Brain microvascular endothelial cell (primary cell): ENCODE measurements around the gene TMEM182.

Experiments used
- DNase-seq: peaks from one replicate; pipeline ENCODE4 v3.0.0-alpha.2; 2020
- H3K27ac ChIP-seq: fragments of 250-450 bp; sonication (Bioruptor Pico); 2 replicates; pipeline ENCODE4 v1.5.1; 2020; ENCODE audit warnings: mild to moderate bottlenecking, moderate library complexity
- H3K27me3 ChIP-seq: fragments of 250-450 bp; sonication (Bioruptor Pico); replicated peaks from 2 replicates; pipeline ENCODE4 v1.5.1; 2020; ENCODE audit warnings: mild to moderate bottlenecking
- H3K36me3 ChIP-seq: fragments of 250-450 bp; sonication (Bioruptor Pico); replicated peaks from 2 replicates; pipeline ENCODE4 v1.5.1; 2020; ENCODE audit warnings: mild to moderate bottlenecking
- H3K4me3 ChIP-seq: 2 replicates; pipeline ENCODE4 v1.5.1; 2011; ENCODE audit warnings: low read depth, mild to moderate bottlenecking, control low read depth, low read length, moderate library complexity
- in situ Hi-C: cut with HindIII; loops from 2 replicates; pipeline ENCODE4 v1.10.0; 2017; ENCODE audit warnings: low sequenced_read_pairs, low pct_ligation_motif_present
- TF ChIP-seq, protein P1 (sequence below): IDR thresholded peaks from 2 replicates; pipeline ENCODE4 v1.5.1; 2011; ENCODE audit warnings: low read depth, mild to moderate bottlenecking, moderate library complexity, low read length, control low read depth, inconsistent platforms; ENCODE audit errors: missing control alignments

Gene TMEM182

DNA sequence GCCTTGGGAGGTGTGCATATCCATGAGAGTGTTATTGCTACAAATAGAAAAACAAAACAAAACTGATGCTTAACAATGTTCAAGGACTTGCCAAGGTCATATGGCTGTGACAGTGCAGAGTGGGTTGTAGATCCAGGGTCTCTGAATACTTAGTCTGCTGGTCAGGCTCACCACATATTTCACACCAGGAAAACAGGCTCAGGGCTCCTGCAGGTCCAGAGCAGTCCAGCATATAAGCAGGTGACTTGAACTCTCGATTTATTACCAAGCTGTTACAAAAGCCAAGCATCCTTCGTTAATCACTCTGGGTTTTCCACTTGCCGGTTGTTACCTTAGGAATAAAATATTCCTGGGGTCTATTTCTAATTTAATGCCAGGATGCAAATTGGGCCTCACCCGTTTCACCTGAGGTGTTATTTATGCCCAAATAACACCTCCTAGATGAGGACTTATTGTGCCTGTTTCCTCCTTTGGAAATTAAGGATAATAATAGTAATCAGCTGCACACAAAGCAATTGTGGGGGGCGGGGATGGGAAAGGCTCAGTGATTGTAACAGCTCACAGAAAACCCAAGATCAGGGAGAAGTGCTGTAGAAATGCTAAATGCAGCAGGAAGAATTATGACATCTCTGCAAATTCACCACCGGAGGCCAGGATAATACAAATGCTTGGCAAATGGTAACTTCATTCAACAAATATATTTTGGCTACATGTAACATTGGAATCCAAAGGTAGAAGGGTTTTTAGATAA is 72.9 kb downstream of the TMEM182 start:
- H3K36me3 ChIP-seq: no peaks in the 10 kb centered on the region
- TF ChIP-seq, protein P1, sequence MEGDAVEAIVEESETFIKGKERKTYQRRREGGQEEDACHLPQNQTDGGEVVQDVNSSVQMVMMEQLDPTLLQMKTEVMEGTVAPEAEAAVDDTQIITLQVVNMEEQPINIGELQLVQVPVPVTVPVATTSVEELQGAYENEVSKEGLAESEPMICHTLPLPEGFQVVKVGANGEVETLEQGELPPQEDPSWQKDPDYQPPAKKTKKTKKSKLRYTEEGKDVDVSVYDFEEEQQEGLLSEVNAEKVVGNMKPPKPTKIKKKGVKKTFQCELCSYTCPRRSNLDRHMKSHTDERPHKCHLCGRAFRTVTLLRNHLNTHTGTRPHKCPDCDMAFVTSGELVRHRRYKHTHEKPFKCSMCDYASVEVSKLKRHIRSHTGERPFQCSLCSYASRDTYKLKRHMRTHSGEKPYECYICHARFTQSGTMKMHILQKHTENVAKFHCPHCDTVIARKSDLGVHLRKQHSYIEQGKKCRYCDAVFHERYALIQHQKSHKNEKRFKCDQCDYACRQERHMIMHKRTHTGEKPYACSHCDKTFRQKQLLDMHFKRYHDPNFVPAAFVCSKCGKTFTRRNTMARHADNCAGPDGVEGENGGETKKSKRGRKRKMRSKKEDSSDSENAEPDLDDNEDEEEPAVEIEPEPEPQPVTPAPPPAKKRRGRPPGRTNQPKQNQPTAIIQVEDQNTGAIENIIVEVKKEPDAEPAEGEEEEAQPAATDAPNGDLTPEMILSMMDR: no peak
- no peak overlapping the region for H3K4me3 ChIP-seq
- H3K27me3 ChIP-seq: no peaks in the 10 kb centered on the region
- in situ Hi-C loops: no loop called here
- no peak overlapping the region for H3K27ac ChIP-seq
- no peak for DNase-seq

DNA sequence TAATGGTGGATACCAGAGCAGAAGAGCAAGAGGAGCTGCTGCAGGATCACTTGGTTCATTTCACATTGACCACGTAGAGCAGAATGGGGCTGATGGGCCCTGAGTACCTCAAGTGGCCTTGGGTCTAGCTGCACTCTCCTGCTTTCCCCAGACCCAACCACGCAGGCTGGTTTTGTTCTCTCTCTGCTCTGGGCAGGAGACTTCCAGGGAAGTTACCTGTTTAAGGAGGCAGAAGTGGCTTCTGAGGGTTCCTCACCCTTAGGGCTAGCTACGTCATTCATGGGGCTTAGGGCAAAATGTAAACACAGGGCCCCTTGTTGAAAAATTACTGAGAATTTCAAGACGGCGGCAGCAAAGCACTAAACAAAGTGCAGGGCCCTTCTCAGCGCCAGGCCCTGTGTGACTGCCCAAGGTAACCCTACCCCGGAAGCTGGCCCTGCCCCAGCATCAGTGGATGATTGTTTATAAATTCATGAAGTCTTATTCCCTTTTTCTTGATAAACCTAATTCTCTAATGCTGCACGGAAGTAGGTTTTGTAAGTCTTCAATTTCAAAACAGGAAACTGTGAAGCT is 75.9 kb downstream of the TMEM182 start:
- DNase-seq: no peak
- TF ChIP-seq, protein P1: no peak
- in situ Hi-C loops: no loop called here
- Histone ChIP-seq H3K27ac (no peak overlapping the region), H3K36me3 (no peaks in the 10 kb centered on the region), H3K4me3 (no peak overlapping the region), H3K27me3 (no peaks in the 10 kb centered on the region)

DNA sequence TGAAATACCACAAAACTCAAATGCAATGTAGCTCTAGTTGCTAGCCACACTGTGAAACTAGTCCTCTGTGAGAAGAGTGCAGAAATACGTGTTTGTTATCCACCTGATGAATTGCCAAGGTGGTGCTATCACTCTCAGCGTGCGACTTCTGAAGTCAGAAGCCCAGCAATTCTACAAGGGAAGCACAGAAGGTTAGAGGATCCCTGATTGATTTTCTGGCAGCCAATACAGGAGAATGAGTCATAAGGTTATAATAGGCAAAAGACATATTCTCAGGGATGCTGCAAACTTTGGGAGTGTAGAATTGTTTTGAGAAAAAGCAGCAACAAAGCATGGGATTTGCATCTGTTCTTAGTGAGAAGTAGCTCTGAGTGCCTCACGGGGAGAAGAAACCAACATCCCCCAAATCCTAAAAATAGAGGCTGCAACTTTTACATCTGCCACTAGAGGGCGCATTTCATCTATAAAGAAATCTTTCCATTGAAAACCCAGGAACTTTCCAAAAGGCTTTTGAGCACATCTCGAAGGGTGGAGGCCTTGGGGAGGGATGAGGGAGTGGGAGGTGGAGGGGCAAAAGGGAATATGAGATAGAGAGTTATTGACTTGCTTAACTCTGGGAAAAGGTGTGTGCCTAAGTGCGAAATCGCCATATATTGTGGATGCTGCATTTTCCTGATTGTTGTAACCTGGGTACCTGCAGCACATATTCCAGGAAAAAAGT is 78.0 kb downstream of the TMEM182 start:
- in situ Hi-C loops: no loop called here
- H3K27me3 ChIP-seq: no peaks in the 10 kb centered on the region

DNA sequence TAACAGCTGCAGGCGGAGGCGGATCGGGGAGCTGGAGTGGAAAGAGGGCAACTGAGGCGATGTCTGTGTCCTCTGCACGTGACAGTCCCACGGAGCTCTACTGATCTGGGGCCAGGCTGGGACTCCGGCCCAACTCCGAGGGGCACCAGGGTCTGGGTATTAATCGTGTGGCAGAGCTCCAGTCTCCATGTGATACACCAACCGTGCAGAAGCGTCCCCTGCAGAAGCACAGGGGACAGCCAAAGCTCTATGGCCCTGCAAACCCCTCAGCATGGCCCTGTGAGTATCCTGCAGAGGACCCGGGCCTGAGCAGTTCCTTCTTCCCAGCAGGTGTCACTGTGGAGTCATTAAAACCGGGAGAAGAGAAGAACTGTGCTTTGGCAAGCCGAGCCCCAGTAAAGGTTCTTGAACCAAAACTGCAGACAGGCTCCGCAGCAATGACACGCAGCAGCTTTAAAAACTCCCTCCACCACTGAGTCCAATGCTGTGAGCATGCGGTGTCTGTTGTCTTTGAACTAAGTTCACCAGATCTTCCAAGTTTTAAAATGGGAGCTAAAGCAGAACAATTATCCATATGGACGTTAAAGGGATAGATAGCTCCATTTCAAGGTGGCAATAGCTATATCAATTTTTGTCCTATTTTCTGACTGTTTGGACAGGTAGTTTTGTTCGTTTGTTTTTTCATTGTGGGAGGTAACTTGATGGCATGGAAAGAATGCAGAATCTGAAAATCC is 79.4 kb downstream of the TMEM182 start:
- in situ Hi-C loops: no loop called here
- Histone ChIP-seq H3K27ac (no peak overlapping the region), H3K27me3 (no peaks in the 10 kb centered on the region), H3K36me3 (no peaks in the 10 kb centered on the region), H3K4me3 (no peak overlapping the region)
- TF ChIP-seq, protein P1: peak; percentile 81
- peak; percentile 51 for DNase-seq

More for the DNA sequence above, 78.0 kb downstream of the TMEM182 start:
- Histone ChIP-seq H3K4me3 (no peak overlapping the region), H3K27ac (no peak overlapping the region), H3K36me3 (no peaks in the 10 kb centered on the region)
- TF ChIP-seq, protein P1: peak; percentile 76
- peak; percentile 28 for DNase-seq

DNA sequence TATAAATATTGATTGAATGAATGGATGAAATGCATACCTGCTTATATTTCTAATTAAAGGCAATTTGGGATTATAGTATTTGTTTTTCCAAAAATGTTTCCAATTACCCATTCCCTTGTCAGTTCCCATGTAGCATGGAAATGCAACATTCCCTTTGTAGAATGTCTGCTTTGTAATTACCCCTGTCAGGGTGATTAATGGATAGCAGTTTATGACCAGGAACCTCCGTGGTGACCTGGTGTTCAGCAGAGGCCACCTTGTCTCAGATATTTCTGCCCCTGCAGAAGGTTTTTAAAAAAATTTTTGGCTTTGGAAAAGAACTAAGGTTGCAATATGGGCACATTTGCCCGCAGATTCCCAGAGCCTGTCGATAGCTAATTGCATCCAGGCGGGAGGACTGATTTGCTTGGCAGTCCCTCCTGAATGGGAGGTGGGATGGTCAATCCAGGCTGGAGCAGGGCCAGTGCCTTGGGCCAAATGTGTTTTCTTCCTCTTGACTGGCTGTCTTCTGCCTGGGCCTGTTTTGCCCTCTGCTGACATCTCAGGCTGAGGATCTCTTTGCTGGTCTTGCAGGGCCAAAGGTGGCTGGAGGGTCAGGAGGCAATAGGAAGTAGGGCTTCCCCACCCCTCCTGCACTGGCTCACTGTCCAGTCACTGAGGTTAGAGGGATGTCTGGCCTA is 82.1 kb downstream of the TMEM182 start:
- no peak for DNase-seq
- in situ Hi-C loops: no loop called here
- Histone ChIP-seq H3K27me3 (no peaks in the 10 kb centered on the region), H3K27ac (no peak overlapping the region), H3K36me3 (no peaks in the 10 kb centered on the region), H3K4me3 (no peak overlapping the region)
- TF ChIP-seq, protein P1: no peak
